Measurements from ENCODE around the gene SBDS.

- TF ChIP-seq GATA2 (IDR thresholded peaks at IDR 0.05; ENCODE audit: low read depth, low read length) (no peak), GATA3 (IDR thresholded peaks at IDR 0.05; ENCODE audit: low read depth, low read length) (no peak)
These were observed 36.6 kb downstream of the SBDS start for GRCh38 chr7:66958538-66959350.
